Neutrophil (primary cell): Measurements from ENCODE around the gene TPCN1.

Experiments
- H3K27ac ChIP-seq: fragments of 200-600 bp; sonication (generic); 2 replicates; pipeline ENCODE4 v1.5.1; 2016; ENCODE audit warnings: mild to moderate bottlenecking, moderate library complexity
- H3K27me3 ChIP-seq: fragments of 200-600 bp; sonication (generic); 2 replicates; pipeline ENCODE4 v1.6.0; 2016; ENCODE audit warnings: mild to moderate bottlenecking
- H3K36me3 ChIP-seq: fragments of 200-600 bp; sonication (generic); 2 replicates; pipeline ENCODE4 v1.5.1; 2017
- H3K4me1 ChIP-seq, 2 experiments: fragments of 200-600 bp in 1 of 2; sonication (generic) in 1 of 2; 1 replicate in 1 of 2; 2 replicates in 1 of 2; pipeline versions ENCODE4 v1.5.1 to v1.6.1; 2013 to 2016; ENCODE audit warnings: low read depth in 1 of 2, low read length in 1 of 2, mild to moderate bottlenecking in 1 of 2, moderate library complexity in 1 of 2; ENCODE audit not compliant: control insufficient read depth in 1 of 2, insufficient read depth in 1 of 2
- H3K4me3 ChIP-seq, 2 experiments: fragments of 200-600 bp in 1 of 2; sonication (generic) in 1 of 2; 1 replicate in 1 of 2; 2 replicates in 1 of 2; pipeline ENCODE4 v1.5.1; 2013 to 2016; ENCODE audit warnings: low read depth in 1 of 2, low read length in 1 of 2, mild to moderate bottlenecking in 1 of 2, moderate library complexity in 1 of 2
- H3K9me3 ChIP-seq: fragments of 200-600 bp; sonication (generic); 2 replicates; pipeline ENCODE4 v1.5.1; 2016
- TF ChIP-seq, protein P1 (sequence below): fragments of 200-600 bp; sonication (generic); IDR thresholded peaks from 2 replicates; pipeline ENCODE4 v1.5.1; 2016; ENCODE audit warnings: antibody characterized with exemption

The TPCN1 gene

DNA sequence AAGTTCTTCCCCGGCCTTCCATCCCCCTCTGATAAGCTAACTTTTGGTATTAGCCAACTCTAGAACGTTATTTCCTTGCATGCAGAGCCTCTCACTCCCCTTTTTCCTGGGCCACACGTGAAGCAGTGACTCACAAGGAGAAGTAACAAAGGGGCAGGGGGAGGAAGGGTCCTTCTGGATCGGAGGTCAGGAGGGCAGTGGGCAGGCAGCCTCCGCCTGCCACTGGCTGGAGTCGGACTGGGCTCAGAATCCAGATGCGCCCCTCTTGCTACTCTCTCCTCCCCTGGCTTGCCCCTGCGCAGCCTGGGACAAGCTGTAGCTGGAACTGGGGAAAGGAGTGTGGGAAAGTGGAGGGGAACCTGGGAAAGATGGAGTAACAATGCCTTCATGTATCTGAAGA lies 55.0 kb downstream of the TPCN1 start:
- TF ChIP-seq, protein P1, sequence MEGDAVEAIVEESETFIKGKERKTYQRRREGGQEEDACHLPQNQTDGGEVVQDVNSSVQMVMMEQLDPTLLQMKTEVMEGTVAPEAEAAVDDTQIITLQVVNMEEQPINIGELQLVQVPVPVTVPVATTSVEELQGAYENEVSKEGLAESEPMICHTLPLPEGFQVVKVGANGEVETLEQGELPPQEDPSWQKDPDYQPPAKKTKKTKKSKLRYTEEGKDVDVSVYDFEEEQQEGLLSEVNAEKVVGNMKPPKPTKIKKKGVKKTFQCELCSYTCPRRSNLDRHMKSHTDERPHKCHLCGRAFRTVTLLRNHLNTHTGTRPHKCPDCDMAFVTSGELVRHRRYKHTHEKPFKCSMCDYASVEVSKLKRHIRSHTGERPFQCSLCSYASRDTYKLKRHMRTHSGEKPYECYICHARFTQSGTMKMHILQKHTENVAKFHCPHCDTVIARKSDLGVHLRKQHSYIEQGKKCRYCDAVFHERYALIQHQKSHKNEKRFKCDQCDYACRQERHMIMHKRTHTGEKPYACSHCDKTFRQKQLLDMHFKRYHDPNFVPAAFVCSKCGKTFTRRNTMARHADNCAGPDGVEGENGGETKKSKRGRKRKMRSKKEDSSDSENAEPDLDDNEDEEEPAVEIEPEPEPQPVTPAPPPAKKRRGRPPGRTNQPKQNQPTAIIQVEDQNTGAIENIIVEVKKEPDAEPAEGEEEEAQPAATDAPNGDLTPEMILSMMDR, result no peak
- Histone ChIP-seq H3K9me3 (no peaks in the 10 kb centered on the region), H3K4me3 (no peak overlapping the region), H3K4me1 (no peaks in the 10 kb centered on the region), H3K36me3 (peaks cover 9% of the 10 kb centered on the region), H3K27me3 (no peaks in the 10 kb centered on the region), H3K27ac (no peak overlapping the region)

DNA sequence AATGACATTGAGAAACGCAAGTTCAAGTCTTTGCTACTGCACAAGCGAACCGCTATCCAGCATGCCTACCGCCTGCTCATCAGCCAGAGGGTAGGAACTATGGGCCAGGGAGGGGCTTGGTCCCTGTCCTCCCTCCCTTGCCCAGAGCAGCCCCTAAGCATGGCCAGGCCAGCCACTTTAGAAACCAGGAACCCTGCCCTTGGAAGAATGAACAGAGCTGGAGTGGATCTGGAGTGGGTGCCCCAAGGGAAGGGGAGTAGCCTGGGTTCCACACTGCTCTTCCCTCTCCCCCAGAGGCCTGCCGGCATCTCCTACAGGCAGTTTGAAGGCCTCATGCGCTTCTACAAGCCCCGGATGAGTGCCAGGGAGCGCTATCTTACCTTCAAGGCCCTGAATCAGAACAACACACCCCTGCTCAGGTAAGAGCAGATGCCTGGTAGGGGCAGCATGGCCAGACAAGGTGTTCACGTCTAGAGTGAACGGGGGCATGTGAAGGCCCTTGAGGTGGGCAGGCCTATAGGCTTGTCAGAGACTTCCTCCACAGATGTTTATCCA lies 55.8 kb downstream of the TPCN1 start:
- peaks cover 9% of the 10 kb centered on the region for H3K36me3 ChIP-seq
- TF ChIP-seq, protein P1, result no peak
- no peaks in the 10 kb centered on the region for H3K9me3 ChIP-seq
- H3K27me3 ChIP-seq, result no peaks in the 10 kb centered on the region
- no peaks in the 10 kb centered on the region for H3K4me1 ChIP-seq
- H3K27ac ChIP-seq, result no peak overlapping the region
- H3K4me3 ChIP-seq, result no peak overlapping the region

DNA sequence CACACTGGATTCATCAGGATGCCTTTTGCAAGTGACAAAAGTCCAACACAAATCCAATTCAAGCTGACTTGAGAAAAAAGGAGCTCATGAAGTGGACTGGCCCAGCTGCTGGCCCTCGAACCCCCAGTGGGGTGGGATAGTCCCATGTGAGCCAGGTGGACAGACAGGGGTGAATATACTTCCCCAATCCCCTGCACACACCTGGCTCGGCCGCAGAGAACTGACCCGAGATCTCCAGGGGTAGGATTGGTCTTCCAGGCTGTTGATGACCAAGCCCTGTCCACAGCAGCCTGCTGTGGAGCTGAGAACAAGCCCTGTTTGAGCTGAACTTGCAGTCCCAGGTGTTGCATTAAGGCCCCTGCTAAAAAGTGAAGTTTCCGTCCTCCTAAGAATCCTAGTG lies 56.2 kb downstream of the TPCN1 start:
- H3K36me3 ChIP-seq, result peaks cover 9% of the 10 kb centered on the region
- H3K4me1 ChIP-seq, result no peaks in the 10 kb centered on the region
- no peak overlapping the region for H3K27ac ChIP-seq
- no peaks in the 10 kb centered on the region for H3K9me3 ChIP-seq
- TF ChIP-seq, protein P1, result no peak
- H3K4me3 ChIP-seq, result no peak overlapping the region
- H3K27me3 ChIP-seq, result no peaks in the 10 kb centered on the region

DNA sequence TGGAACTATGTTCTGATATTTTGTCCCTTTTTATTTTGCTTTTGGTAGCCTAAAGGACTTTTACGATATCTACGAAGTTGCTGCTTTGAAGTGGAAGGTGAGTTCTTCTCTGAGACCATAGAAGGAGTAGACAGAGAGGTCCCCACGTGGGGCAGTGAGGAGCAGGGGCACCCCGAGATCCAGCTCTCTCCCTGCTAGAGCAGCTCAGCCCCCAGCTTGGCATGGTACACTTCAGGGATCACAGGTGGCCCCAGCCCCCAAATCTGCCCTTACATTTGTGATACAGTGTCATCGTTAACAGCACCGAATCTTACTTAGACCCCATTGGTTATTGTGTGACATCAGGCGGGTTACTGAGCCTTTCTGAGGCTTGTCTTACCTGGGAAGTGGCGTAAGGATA lies 56.9 kb downstream of the TPCN1 start:
- TF ChIP-seq, protein P1, result no peak
- Histone ChIP-seq H3K27me3 (no peaks in the 10 kb centered on the region), H3K4me3 (no peak overlapping the region), H3K4me1 (no peaks in the 10 kb centered on the region), H3K27ac (no peak overlapping the region), H3K9me3 (no peaks in the 10 kb centered on the region), H3K36me3 (peaks cover 9% of the 10 kb centered on the region)

DNA sequence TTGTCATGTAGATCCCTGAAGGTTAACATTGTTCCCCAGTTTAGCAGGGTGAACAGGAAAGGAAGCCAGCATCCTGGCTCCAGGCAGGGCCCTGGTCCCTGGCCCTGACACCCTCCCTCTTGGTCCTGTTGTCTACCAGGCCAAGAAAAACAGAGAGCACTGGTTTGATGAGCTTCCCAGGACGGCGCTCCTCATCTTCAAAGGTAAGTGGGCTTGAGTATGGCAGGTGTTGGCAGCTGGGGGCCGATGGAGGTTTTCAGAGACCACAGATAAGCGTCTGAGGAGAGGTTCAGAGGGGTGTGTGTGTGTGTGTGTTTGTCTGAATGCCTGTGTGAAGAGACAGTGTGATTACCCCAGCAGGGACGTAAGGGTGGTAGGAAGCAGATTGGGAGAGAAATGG lies 57.4 kb downstream of the TPCN1 start:
- H3K36me3 ChIP-seq, result peaks cover 4% of the 10 kb centered on the region
- TF ChIP-seq, protein P1, result no peak
- H3K27ac ChIP-seq, result no peak overlapping the region
- H3K4me3 ChIP-seq, result no peak overlapping the region
- no peaks in the 10 kb centered on the region for H3K4me1 ChIP-seq
- no peaks in the 10 kb centered on the region for H3K27me3 ChIP-seq
- no peaks in the 10 kb centered on the region for H3K9me3 ChIP-seq

DNA sequence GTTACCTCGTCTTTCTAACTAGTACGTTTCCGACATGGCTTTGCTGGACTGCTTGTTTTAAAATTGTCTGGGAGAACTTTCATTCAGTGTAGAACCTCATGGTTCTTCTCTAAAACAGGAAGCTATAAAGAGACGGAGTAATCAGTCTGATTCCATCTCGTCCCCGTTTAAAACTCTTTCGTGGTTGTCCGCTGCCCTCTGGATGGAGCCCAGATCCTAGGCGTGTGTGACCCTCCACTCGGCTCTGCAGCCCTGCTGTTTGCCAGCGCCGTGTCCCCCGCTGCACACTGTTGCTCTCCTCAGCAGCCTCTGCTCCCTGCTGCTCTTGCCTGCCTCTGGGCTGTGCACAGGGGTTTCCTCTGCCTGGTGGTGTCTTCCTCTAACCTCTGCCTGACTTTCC lies 63.5 kb downstream of the TPCN1 start:
- no peaks in the 10 kb centered on the region for H3K27me3 ChIP-seq
- H3K9me3 ChIP-seq, result no peaks in the 10 kb centered on the region
- no peaks in the 10 kb centered on the region for H3K36me3 ChIP-seq
- TF ChIP-seq, protein P1, result no peak
- no peak overlapping the region for H3K4me3 ChIP-seq
- no peaks in the 10 kb centered on the region for H3K4me1 ChIP-seq
- H3K27ac ChIP-seq, result no peak overlapping the region
